OCI-LY7 (cell line): ENCODE results near the gene LIFR. TPM values are rescaled to one million over a fixed set of nuclear protein-coding genes. Genes with fewer than 3 reads are reported as not detected.

Source experiments
- BruUV-seq: library from RNA; stranded (reverse); fragments of 400-500 nt; replicated peaks from 2 replicates; lab custom pipeline; 2021; lab: Mats Ljungman, UMichigan
- CTCF ChIA-PET: fragments of 300-600 bp; sonication (Branson Sonifier 250); formaldehyde crosslinking; loops from one replicate; lab custom pipeline; 2022; ENCODE audit warnings: antibody characterized with exemption; ENCODE audit not compliant: unreplicated experiment; lab: Charles Lee
- POLR2A ChIA-PET: fragments of 300-600 bp; sonication (Branson Sonifier 250); formaldehyde crosslinking; loops from one replicate; lab custom pipeline; 2022; ENCODE audit warnings: antibody characterized with exemption; lab: Charles Lee
- DNase-seq: peaks from one replicate; pipeline ENCODE4 v3.0.0-alpha.2; 2015; ENCODE audit warnings: low spot score
- H2AFZ ChIP-seq: fragments of 200-600 bp; sonication (generic), shearing (Covaris generic); 2 replicates; pipeline ENCODE4 v1.6.1; 2014; ENCODE audit warnings: mild to moderate bottlenecking, antibody characterized with exemption, low read length, moderate library complexity
- H3K27ac ChIP-seq: fragments of 200-600 bp; sonication (generic); 2 replicates; pipeline ENCODE4 v1.5.1; 2014; ENCODE audit warnings: mixed run types, low read depth, mild to moderate bottlenecking, moderate library complexity, low read length, inconsistent platforms; ENCODE audit not compliant: poor library complexity, severe bottlenecking
- H3K36me3 ChIP-seq: fragments of 200-600 bp; sonication (generic); 2 replicates; pipeline ENCODE4 v1.6.1; 2014; ENCODE audit warnings: mild to moderate bottlenecking, antibody characterized with exemption, low read length, moderate library complexity, mixed read lengths; ENCODE audit not compliant: insufficient read depth
- H3K4me1 ChIP-seq: fragments of 200-600 bp; sonication (generic); 2 replicates; pipeline ENCODE4 v1.5.1; 2014; ENCODE audit warnings: mild to moderate bottlenecking, low read length; ENCODE audit not compliant: insufficient read depth, poor library complexity, severe bottlenecking
- H3K4me2 ChIP-seq: fragments of 200-600 bp; sonication (generic); 2 replicates; pipeline ENCODE4 v1.6.1; 2014; ENCODE audit warnings: mild to moderate bottlenecking, low read length
- H3K4me3 ChIP-seq: fragments of 200-600 bp; sonication (generic); 2 replicates; pipeline ENCODE4 v1.5.1; 2014; ENCODE audit warnings: mild to moderate bottlenecking, low read depth, low read length; ENCODE audit not compliant: poor library complexity, severe bottlenecking
- H3K79me2 ChIP-seq: fragments of 200-600 bp; sonication (generic); 2 replicates; pipeline ENCODE4 v1.6.1; 2016; ENCODE audit warnings: low read depth, mild to moderate bottlenecking, low read length, moderate library complexity, mixed read lengths; ENCODE audit not compliant: insufficient read depth
- H3K9me2 ChIP-seq: fragments of 200-600 bp; sonication (generic); 2 replicates; pipeline ENCODE4 v1.6.1; 2016; ENCODE audit warnings: mild to moderate bottlenecking, low read length, mixed read lengths; ENCODE audit not compliant: insufficient read depth
- H3K9me3 ChIP-seq: fragments of 200-600 bp; sonication (generic); 2 replicates; pipeline ENCODE4 v1.6.1; 2014; ENCODE audit warnings: mild to moderate bottlenecking, mixed run types, low read length, mixed read lengths
- H4K20me1 ChIP-seq: fragments of 200-600 bp; sonication (generic); 2 replicates; pipeline ENCODE4 v1.6.1; 2014; ENCODE audit warnings: mild to moderate bottlenecking, antibody characterized with exemption, low read length, moderate library complexity, mixed read lengths; ENCODE audit not compliant: insufficient read depth
- CTCF ChIP-seq: fragments of 200-600 bp; sonication (generic); conservative IDR thresholded peaks from 2 replicates; pipeline ENCODE4 v1.5.1; 2014; ENCODE audit warnings: mild to moderate bottlenecking, antibody characterized with exemption, low read length, moderate library complexity, mixed read lengths
- EZH2phosphoT487 ChIP-seq: fragments of 200-600 bp; sonication (generic); IDR thresholded peaks from 2 replicates; pipeline ENCODE4 v1.6.1; 2018; ENCODE audit warnings: low read depth, borderline replicate concordance, mild to moderate bottlenecking, mixed run types, antibody characterized with exemption, low read length, moderate library complexity, mixed read lengths
- intact Hi-C: fragments of 100-400 bp; cut with micrococcal nuclease; formaldehyde crosslinking; loops from one replicate; pipeline ENCODE4 v1.10.0; 2022; ENCODE audit not compliant: unreplicated experiment
- total RNA-seq, 2 experiments: library from RNA; depleted of rRNA in 1 of 2; stranded (reverse); fragments of >200 nt in 1 of 2; shearing (Covaris generic) in 1 of 2; gene quantifications; 2 replicates each; pipeline ENCODE4 v1.2.3, GENCODE V29; 2014 to 2022

LIFR gene
- total RNA-seq, 2 experiments from 2014 or later = not detected

GRCh38 chr5:38553001-38553521 is 3.4 kb downstream of the LIFR start:
- H3K36me3 ChIP-seq = no peaks in the 10 kb centered on the region
- no peak overlapping the region for H3K27ac ChIP-seq
- H3K4me1 ChIP-seq = no peaks in the 10 kb centered on the region
- no peak overlapping the region for H3K4me2 ChIP-seq
- CTCF ChIA-PET = no interaction called here
- intact Hi-C loops = no loop called here
- no peak overlapping the region for H2AFZ ChIP-seq
- DNase-seq = no peak
- POLR2A ChIA-PET = no interaction called here
- H4K20me1 ChIP-seq = no peaks in the 10 kb centered on the region
- no peaks in the 10 kb centered on the region for H3K9me2 ChIP-seq
- TF ChIP-seq EZH2phosphoT487 (no peak), CTCF (no peak)
- H3K79me2 ChIP-seq = no peaks in the 10 kb centered on the region
- no TSS peak for BruUV-seq
- no peaks in the 10 kb centered on the region for H3K9me3 ChIP-seq
- H3K4me3 ChIP-seq = no peak overlapping the region

- no peaks in the 10 kb centered on the region for H3K9me2 ChIP-seq
- H3K4me1 ChIP-seq = no peaks in the 10 kb centered on the region
- no peaks in the 10 kb centered on the region for H3K79me2 ChIP-seq
- no peaks in the 10 kb centered on the region for H4K20me1 ChIP-seq
- ChIA-PET CTCF (no interaction called here), POLR2A (no interaction called here)
- H3K4me3 ChIP-seq = no peak overlapping the region
- TF ChIP-seq CTCF = peak; percentile 78
- no peak for TF ChIP-seq EZH2phosphoT487
- no peak overlapping the region for H2AFZ ChIP-seq
- peak; percentile 14 for DNase-seq
- no peak overlapping the region for H3K4me2 ChIP-seq
- H3K36me3 ChIP-seq = no peaks in the 10 kb centered on the region
- intact Hi-C loops = loop anchor here (1.0 kb wide), 1 partner anchor 110 kb away; no protein-coding TSS in a partner anchor
- H3K27ac ChIP-seq = no peak overlapping the region
- no TSS peak for BruUV-seq
- H3K9me3 ChIP-seq = no peaks in the 10 kb centered on the region
These were observed 5.1 kb downstream of the LIFR start for GRCh38 chr5:38551030-38552017.
